GM12865 (cell line): ENCODE results near the gene TTC4.

Experiments used
- DNase-seq: peaks from one replicate; pipeline ENCODE4 v3.0.0; 2010; ENCODE audit warnings: low read depth
- H3K4me3 ChIP-seq: 2 replicates; pipeline ENCODE4 v1.5.1; 2011; ENCODE audit warnings: mild to moderate bottlenecking, low read depth, low read length, control low read depth
- CTCF ChIP-seq: IDR thresholded peaks from 2 replicates; pipeline ENCODE4 v1.5.1; 2011; ENCODE audit warnings: low read length, control low read depth, low read depth, inconsistent platforms; ENCODE audit not compliant: insufficient read depth; ENCODE audit errors: missing control alignments

Gene TTC4

GRCh38 chr1:54788459-54788858 lies 72.8 kb downstream of the TTC4 start:
- DNase-seq, result no peak
- no peak overlapping the region for H3K4me3 ChIP-seq
- TF ChIP-seq CTCF, result no peak

GRCh38 chr1:54791880-54792522 lies 76.3 kb downstream of the TTC4 start:
- TF ChIP-seq CTCF, result peak; percentile 66
- peak; percentile 73 for DNase-seq
- H3K4me3 ChIP-seq, result no peak overlapping the region
